Hindlimb muscle (tissue), 1 donor: ENCODE data around the gene PRUNE2. TPM values are rescaled to one million over a fixed set of nuclear protein-coding genes. Genes with fewer than 3 reads are reported as not detected.

Source experiments
- DNase-seq: peaks from one replicate; pipeline ENCODE4 v3.0.0-alpha.2; 2013
- polyA plus RNA-seq: library from polyadenylated mRNA; unstranded; fragments of 120-200 nt; gene quantifications from one replicate; pipeline ENCODE4 v1.2.1, GENCODE V29; 2013; ENCODE audit not compliant: insufficient read length

The PRUNE2 gene
- polyA plus RNA-seq, 1 donor, result 10.6 TPM

DNA sequence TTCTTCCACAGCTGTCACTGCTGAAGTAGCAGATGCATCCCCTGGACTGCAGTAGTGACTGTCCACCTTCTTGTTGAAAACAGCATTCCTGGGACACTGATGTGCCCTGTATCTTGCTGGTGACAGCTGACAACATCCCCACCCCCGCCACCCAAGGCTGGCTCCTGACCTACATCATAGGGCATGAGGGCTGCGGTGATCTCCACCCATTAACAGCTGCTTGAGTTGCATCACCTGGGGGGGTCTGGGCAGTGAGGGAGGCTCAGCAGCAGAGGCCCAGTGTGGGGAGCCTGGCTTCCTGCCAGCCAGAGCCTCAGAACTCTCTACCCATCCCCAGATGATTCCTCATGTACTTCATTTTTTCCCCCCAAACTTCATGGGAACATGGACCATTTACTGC is 4.1 kb downstream of the PRUNE2 start:
- no peak for DNase-seq

DNA sequence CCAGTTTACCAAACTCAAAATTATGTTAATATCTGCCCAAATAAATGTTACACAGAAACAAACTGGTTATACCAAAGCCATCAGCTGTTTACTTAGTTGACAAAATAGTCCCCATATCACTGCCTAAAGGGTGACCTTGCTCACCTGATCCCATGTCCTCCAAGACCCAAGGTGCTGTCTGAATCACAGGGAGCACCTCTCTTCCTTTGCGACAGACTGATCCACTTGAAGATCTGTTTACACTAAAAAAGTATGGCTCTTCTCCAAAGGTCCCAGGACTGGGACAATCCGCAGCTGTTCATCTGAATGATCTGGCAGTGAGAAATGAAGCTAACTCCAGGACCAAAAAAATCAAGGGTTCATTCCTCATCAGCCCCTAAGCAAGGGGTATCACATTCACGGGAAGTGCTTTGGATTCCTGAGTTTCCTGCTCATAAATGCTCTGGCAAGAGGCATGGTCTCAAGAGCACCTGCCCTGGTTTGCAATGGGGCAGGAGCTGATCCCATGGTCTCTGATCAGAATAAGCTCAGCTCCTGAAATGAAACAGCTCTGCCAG is 5.0 kb downstream of the PRUNE2 start:
- DNase-seq, result no peak

DNA sequence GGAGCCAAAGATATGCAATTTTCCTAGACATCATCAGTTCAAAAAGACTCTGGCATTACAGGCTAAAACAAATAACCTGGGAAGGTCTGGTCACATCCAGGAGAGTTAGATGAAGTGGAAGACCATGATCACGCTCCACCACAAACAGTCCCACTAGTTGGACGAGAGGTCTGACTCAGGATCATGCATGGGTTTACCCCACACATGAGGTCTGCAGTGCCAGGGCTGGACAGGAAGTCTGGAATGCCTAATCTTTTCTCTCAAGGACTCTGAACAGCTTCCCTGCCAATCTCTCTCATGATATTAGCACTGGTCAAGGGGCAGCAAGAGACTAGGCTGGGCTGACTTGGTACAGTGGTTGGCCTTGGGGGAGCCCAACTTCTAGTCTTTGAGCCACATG is 7.1 kb downstream of the PRUNE2 start:
- no peak for DNase-seq

- no peak for DNase-seq
Observed at GRCh38 chr9:76897804-76898525, 7.9 kb downstream of the PRUNE2 start.

DNA sequence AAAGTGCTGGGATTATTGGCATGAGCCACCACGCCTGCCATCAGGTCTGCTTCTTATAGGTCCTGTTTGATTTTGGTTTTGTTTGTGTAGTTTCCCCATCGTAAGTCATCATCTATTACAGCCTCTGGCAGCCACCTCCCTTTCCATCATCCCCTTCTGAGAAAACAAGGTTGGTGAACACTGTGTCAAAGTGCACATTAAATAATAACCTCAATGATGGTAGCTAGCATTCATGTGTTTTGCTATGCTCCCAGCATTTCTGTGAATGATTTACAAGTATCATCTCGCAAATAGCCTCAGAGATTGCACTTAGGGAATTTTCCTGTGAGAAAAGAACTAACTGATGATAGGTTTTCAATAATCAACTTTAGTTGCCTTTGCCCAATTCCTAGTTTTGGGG is 9.9 kb downstream of the PRUNE2 start:
- DNase-seq, result no peak

GRCh38 chr9:76895186-76895585 is 10.7 kb downstream of the PRUNE2 start:
- no peak for DNase-seq

DNA sequence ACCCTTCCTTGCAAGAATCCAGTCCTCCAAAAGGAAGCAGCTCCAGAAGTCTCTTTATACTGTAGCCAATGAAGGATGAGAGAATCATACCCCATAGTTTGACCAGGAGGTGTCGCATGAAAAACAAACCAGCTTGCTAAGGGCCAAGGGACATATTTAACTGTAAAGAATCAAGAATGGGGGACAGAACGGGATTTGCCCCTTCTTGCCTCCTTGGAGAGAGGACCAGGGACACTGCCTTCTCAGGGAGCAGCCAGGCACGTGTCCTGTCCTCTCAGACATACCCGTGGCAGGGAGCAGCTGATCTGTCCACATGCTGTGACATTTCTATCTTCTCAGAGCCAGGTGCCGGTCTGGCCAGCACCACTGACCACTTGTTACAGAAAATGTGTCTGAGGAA is 11.7 kb downstream of the PRUNE2 start:
- DNase-seq, result no peak

DNA sequence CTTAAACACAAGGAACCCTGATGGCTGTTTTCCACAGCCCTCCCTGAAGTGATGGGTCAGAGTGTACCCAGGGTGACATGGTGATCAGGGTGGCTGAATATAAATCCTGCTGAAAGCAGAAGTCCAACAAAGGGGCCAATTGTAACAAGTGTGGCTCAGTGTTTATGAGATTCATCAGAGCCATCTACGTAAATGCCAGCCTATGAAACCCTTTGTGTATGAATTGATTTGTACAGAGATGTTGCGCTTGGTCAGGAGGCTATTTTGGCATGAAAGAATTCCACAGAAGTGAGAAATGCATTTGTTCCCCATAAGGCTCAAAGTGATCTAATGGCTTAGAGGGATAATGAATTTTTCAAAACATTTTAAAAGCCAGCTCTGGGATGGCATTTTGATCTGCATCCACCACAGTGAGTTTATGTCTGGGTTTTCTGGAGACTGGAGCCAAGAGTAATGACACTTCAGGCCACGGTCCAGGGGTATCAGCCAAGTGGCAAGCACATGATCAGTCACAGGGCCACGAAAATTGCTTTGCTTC is 12.4 kb downstream of the PRUNE2 start:
- peak; percentile 14 for DNase-seq

DNA sequence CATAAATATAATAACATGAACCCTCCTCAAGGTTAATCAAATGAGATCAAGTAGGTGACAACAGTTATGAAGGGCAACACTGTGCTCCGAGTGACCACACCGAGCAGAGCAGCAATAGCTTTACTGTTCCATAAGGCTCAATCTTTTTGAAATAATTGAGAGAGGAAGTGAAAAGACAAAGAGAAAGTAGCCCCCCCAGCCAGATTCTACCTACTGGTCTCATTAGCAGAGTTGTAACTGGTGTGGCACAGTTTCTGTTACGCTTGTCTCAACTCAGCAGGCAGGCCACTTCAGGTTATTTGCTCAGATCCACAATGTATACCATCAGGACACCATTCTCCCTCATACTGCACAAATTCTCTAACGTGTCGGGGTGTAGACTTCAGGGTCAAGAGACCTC is 14.0 kb downstream of the PRUNE2 start:
- no peak for DNase-seq

DNA sequence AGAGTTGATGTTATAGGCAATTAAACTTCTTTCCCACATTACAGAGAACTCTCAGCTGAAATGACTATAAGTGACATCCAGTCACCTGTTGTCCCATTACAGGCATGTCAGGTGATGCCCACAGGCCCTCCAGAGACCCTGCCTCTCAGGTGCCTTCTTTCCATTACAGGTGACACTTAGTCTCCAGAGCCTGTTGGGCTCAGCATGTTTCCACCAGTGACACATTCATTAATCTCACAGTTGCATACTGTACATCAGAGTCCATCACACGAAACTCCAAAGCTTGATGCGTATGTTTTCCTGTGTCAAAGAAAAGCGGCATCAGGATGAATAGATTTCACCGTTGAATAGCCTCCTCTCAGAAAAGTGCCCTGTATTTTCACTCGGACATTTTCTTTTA is 14.6 kb downstream of the PRUNE2 start:
- no peak for DNase-seq

DNA sequence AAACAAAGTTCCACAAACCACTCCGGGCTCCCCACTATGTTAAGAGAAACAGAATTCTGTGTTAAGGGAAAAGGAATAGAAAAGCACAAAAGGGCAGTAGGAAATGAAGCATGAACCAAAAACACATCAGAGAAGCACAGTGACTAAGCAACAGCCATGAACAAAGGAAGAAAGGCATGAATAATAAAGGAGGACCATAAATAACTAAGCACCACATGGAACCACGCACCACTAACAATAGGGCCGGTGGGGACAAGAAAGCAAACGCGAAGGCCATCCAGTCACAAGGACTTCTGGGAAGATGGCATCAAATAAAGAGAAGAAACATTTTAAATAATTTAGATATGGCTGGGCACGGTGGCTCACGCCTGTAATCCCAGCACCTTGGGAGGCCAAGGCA is 18.0 kb downstream of the PRUNE2 start:
- no peak for DNase-seq

- DNase-seq, result no peak
Observed at GRCh38 chr9:76887003-76887821, 18.7 kb downstream of the PRUNE2 start.

DNA sequence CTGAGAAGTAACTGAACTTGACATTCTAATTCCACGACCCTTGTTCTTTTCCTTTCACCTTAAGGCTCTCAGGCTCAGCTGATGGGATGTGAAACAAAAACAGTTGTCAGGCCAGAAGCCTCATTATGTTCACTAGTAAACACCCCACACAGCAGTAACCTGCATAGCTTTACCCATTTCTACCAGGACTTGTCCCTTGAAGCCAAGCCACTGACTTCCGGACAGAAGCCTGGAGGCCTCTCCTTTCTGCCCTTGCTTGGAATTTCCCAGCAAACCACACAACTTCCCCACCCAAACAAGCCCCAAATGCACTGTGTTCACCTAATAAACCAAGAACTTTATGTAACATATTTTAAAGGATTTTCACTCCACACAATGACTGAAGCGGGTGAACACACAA is 19.6 kb downstream of the PRUNE2 start:
- DNase-seq, result no peak

DNA sequence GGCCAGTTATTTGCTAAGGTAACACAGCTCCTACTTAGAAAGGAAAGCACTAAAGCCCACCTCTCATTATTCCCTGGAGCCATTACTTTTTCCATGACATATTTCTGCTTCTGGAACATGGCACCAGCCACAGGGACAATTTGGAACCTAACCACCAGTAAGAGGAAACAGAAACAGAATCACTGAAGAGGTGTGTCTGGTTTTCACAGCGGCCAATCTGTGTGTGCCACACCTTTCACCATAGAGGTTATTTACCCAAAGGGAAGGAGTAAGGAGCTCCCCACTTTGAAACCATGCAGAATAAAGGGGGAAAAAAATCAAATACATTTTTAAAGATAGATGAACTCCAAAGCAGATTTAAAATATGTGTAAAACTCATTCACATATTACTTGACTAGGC is 21.1 kb downstream of the PRUNE2 start:
- no peak for DNase-seq

- no peak for DNase-seq
Observed at GRCh38 chr9:76883341-76883855, 22.5 kb downstream of the PRUNE2 start.

DNA sequence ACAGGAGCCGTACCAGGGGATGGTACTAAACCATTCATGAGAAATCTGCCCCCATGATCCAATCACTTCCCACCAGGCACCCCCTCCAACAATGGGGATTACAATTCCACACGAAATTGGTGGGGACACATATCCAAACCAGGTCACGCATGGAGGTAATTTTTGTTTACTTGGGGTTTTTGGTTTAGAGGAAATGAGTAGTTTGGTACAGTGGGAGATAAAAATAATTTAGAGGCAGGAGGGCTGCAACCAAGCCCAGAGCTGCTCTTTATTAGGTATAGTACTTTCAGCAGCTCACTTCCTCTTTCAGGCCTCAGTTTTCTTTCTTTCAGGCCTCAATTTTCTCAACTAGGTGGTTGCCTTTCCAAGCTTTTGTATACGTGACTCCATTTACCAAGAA is 23.2 kb downstream of the PRUNE2 start:
- DNase-seq, result no peak

DNA sequence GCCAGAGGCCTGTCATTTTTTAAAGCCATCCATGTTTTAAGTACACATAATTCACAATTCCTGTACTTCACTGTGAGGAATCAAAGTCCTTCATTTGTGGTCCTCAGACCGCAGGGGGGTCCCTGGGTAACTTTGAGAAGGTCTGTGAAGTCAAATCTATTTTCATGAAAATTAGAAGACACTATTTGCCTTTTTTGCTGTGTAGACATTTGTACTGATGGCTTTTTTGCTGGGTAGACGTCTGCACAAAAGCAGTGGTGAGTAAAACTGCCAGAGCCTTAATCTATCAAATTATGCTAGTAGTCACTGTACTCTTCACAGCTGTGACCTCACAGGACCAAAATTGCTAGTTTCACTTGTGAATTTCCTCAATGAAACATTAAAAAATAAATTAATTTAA is 25.7 kb downstream of the PRUNE2 start:
- DNase-seq, result no peak

DNA sequence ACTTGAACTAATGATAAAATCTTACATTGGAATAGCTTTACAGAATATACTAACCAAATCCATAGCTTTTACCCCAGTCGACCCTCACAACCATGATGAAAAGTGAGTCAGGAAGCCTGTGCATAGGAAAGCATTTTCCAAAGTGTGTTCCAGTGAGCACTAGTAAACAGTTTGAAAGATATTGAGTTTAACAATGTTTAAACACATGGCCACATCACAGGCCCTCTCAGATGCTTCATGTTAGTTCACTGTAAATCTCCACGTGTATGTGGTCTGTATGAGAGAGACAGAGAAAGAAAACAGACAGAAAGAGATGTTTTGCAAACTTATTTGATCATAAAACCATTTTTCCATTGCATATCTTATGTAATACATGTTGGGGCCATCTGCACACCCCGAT is 27.0 kb downstream of the PRUNE2 start:
- no peak for DNase-seq

- DNase-seq, result no peak
Observed at GRCh38 chr9:76877961-76878360, 28.0 kb downstream of the PRUNE2 start.

- DNase-seq, result no peak
Observed at GRCh38 chr9:76876098-76876497, 29.8 kb downstream of the PRUNE2 start.

DNA sequence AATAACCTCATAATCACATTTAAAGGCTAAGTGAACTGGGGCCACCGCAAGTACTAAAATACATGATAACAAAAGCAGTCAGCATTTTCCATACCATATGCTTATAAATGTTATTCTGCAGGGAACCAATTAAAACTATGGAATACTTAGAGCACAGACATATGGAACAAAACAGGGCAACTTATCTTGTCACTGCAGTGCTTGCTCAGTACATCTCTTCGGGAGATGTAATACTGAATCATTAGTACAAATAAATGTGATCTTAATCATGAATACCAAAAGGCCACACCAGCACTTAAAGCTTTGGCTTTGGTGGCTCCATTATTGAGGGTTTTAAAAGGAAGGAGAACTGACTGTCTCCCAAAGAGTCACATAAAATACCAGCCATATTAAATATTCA is 32.1 kb downstream of the PRUNE2 start:
- no peak for DNase-seq

DNA sequence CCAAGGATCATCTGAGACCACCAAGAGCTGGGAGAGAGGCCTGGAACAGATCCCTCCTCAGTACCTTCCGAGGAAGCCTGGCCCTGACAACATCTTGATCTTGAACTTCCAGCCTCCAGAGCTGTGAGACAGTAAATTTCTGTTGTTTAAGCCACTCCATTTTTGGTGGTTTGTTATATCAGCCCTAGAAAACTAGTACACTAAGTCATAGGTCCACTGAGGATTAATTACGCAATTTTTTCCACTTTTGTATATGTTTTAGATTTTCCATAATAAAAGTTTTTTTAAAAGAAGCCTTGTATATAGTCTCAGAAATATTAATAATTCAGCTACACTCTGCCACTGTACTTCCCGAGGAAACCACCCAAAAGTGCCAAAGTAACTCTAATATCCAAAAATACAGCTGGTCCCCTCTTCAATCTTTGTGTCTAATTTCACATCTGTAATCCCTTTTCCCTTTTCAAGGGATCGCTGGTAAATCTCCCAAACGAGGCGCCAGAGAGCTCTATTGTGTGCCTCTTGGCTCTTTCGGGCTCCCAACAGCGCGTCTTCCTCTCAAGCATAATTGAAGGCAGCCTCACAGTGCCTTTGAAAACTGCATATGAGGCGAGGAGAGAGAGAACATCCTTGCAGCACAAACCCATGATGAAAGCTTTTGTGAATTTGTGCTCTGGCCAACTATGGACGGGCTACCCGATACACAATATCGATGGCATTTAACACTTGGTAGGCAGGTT is 32.7 kb downstream of the PRUNE2 start:
- DNase-seq, result peak; percentile 27

DNA sequence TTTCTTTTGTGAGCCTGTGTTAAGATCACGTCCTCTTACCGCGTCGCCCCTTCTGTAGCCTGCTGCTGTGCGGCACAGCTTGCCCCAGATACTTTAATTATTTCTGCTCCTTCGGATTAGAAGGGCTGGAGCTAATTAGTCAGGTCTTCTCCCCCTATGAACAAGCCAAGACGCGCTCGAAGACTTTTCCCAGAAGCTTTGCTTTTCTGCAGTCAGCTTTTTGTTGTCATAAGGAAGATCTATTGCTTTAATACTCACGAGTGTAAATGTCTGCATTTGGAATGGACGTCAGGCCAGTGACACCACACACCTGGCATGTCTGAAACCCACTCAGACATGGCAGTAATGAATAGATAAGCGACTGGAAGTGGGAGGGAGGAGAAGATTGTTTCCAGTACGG is 37.0 kb downstream of the PRUNE2 start:
- no peak for DNase-seq
